ENCODE data around the gene WIPF1.
"Not testable (repeated sequence)": the region's sequence is repeated elsewhere in the genome, so short reads cannot be mapped to it uniquely, and the experiment has no call there.

The WIPF1 gene

DNA sequence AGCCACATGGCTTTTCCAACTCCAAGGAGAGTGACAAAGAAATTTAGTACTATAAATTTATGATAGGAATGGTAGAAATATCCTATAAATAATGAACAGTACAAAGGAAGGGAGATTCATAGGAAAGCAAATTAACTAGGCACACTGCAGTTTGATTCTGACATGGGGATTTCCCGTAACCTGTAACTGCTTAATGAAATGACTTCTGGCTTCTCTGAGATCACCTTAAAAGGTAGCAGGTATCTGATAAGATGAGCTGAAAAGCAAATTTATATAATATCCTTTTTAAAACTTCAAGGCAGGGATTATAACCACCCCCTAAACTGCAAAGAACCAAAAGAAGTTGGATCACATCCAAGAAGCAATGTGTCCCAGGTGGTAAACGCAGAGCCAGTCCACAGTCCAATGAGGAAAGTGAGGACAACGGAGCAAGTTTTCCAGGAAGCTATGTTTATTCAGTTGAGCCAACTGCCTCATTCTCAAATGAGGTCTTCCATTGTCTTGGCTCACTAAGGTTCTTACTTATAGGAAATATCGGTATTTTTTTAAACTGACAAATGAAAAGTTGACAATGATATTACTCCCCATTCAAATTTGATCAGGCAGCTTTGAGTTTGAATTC lies 43.0 kb downstream of the WIPF1 start:
- Histone ChIP-seq H3K4me3 (ENCODE audit: low read length in 2 of 2) (no peak overlapping the region), H3K9ac (ENCODE audit: low read length in 2 of 2) (no peak overlapping the region), H3K4me1 (ENCODE audit: control insufficient read depth, insufficient read depth, low read length) (no peaks in the 10 kb centered on the region), H3K9me3 (ENCODE audit: control insufficient read depth in 2 of 2, low read length in 2 of 2) (no peaks in the 10 kb centered on the region), H3K36me3 (ENCODE audit: control insufficient read depth in 2 of 2, insufficient read depth in 2 of 2, low read length in 2 of 2) (no peaks in the 10 kb centered on the region), H3K27me3 (ENCODE audit: control insufficient read depth in 1 of 2, insufficient read depth in 2 of 2, low read length in 2 of 2) (no peaks in the 10 kb centered on the region), H3K27ac (ENCODE audit: low read length) (no peak overlapping the region)

DNA sequence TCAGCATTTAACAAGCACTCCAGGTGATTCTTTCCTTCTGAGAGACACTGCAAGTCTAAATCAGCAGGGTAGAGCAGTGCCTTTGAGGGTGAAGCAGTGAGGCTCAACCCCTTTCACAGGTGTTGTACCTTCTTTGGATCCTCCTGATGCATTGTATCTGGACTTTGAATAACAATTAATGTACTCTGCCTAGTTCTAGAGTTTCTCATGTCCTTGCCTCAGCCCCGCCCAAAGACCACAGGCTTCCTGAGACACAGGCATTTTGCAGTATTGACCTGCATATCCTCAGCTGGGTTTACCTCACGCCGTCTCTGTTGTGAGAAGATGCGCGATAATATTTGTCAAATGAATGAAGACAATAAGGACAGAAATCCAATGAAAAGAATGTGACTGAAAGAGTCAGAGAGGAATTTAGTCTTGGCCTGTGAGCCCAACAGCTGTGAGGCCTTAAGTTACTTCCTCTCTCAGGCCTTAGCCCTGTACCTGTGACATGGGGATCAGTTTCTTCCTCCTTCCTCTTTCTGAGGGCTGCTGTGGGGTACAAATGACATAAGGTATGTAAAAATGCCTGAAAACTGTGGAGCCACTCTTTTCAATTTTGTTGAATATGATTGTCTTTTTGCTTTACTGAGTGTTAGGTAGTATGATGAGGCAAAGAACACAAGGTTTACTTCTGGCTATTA lies 43.7 kb downstream of the WIPF1 start:
- H3K9me3 ChIP-seq (ENCODE audit: control insufficient read depth in 2 of 2, low read length in 2 of 2) = no peaks in the 10 kb centered on the region
- no peak overlapping the region for H3K9ac ChIP-seq (ENCODE audit: low read length in 2 of 2)
- H3K4me3 ChIP-seq (ENCODE audit: low read length in 2 of 2) = no peak overlapping the region
- H3K4me1 ChIP-seq (ENCODE audit: control insufficient read depth, insufficient read depth, low read length) = no peaks in the 10 kb centered on the region
- no peaks in the 10 kb centered on the region for H3K27me3 ChIP-seq (ENCODE audit: control insufficient read depth in 1 of 2, insufficient read depth in 2 of 2, low read length in 2 of 2)
- H3K27ac ChIP-seq (ENCODE audit: low read length) = no peak overlapping the region
- no peaks in the 10 kb centered on the region for H3K36me3 ChIP-seq (ENCODE audit: control insufficient read depth in 2 of 2, insufficient read depth in 2 of 2, low read length in 2 of 2)

DNA sequence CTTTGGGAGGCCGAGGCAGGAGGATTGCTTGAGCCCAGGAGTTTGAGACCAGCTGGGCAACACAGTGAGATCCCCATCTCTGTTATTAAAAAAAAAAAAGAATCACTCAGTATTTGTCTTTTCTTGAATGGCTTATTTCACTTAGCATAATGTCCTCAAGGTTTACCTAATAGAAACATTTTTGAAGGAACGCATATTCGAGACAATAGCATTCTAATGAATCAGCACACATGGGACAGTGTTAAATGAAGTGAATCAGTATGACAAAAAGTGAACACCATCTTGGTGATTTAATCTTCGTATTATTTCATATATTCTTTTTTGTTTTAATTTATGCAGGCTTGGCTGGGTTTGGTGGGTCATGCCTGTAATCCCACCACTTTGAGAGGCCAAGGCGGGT lies 44.7 kb downstream of the WIPF1 start:
- Histone ChIP-seq H3K27me3 (ENCODE audit: control insufficient read depth in 1 of 2, insufficient read depth in 2 of 2, low read length in 2 of 2) (no peaks in the 10 kb centered on the region), H3K9ac (ENCODE audit: low read length in 2 of 2) (no peak overlapping the region), H3K27ac (ENCODE audit: low read length) (no peak overlapping the region), H3K4me3 (ENCODE audit: low read length in 2 of 2) (no peak overlapping the region), H3K36me3 (ENCODE audit: control insufficient read depth in 2 of 2, insufficient read depth in 2 of 2, low read length in 2 of 2) (no peaks in the 10 kb centered on the region), H3K9me3 (ENCODE audit: control insufficient read depth in 2 of 2, low read length in 2 of 2) (no peaks in the 10 kb centered on the region), H3K4me1 (ENCODE audit: control insufficient read depth, insufficient read depth, low read length) (no peaks in the 10 kb centered on the region)

DNA sequence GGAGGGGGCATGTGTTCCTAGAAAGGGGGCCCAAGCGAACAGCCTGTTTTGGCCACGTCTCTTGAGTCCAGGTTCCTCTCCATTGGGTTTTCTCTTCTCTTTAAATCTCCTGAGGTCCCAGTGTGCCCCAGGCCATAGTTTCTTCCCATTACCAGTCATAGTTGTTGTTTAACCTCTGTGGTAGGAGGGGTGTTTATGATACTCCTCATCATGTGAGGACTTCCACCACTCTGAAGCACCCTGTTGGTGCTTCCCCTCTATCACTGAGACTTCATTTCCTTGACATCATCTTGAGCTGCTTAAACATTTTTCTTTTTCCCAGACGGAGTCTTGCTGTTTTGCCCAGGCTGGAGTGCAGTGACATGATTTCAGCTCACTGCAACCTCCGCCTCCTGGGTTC lies 45.9 kb downstream of the WIPF1 start:
- Histone ChIP-seq H3K4me1 (ENCODE audit: control insufficient read depth, insufficient read depth, low read length) (no peaks in the 10 kb centered on the region), H3K9me3 (ENCODE audit: control insufficient read depth in 2 of 2, low read length in 2 of 2) (no peaks in the 10 kb centered on the region), H3K27me3 (ENCODE audit: control insufficient read depth in 1 of 2, insufficient read depth in 2 of 2, low read length in 2 of 2) (no peaks in the 10 kb centered on the region), H3K9ac (ENCODE audit: low read length in 2 of 2) (no peak overlapping the region), H3K4me3 (ENCODE audit: low read length in 2 of 2) (no peak overlapping the region), H3K36me3 (ENCODE audit: control insufficient read depth in 2 of 2, insufficient read depth in 2 of 2, low read length in 2 of 2) (no peaks in the 10 kb centered on the region), H3K27ac (ENCODE audit: low read length) (no peak overlapping the region)

DNA sequence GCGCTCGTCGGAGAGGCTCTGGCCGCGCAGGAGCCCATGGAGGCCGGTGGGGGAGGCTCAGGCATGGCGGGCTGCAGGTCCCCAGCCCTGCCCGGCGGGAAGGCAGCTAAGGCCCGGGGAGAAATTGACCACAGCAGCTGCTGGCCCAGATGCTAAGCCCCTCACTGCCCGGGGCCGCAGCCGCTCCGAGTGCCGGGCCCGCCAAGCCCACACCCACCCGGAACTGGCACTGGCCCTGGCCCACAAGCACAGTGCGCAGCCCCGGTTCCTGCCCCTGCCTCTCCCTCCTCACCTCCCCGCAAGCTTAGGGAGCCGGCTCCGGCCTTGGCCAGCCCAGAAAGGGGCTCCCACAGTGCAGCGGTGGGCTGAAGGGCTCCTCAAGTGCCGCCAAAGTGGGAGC lies 49.0 kb downstream of the WIPF1 start:
- not testable (repeated sequence) for H3K27me3 ChIP-seq (ENCODE audit: control insufficient read depth in 1 of 2, insufficient read depth in 2 of 2, low read length in 2 of 2); H3K9me3 ChIP-seq (ENCODE audit: control insufficient read depth in 2 of 2, low read length in 2 of 2); H3K4me1 ChIP-seq (ENCODE audit: control insufficient read depth, insufficient read depth, low read length); H3K4me3 ChIP-seq (ENCODE audit: low read length in 2 of 2); H3K9ac ChIP-seq (ENCODE audit: low read length in 2 of 2); H3K36me3 ChIP-seq (ENCODE audit: control insufficient read depth in 2 of 2, insufficient read depth in 2 of 2, low read length in 2 of 2); H3K27ac ChIP-seq (ENCODE audit: low read length)

DNA sequence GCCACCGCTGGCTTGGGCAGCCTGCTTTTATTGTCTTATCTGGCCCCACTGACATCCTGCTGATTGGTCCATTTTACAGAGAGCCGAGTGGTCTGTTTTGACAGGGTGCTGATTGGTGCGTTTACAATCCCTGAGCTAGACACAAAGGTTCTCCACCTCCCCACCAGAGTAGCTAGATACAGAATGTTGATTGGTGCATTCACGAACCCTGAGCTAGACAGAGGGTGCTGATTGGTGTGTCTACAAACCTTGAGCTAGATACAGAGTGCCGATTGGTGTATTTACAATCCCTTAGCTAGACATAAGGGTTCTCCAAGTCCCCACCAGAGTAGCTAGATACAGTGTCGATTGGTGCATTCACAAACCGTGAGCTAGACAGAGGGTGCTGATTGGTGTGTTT lies 49.6 kb downstream of the WIPF1 start:
- not testable (repeated sequence) for H3K4me3 ChIP-seq (ENCODE audit: low read length in 2 of 2); H3K4me1 ChIP-seq (ENCODE audit: control insufficient read depth, insufficient read depth, low read length); H3K9ac ChIP-seq (ENCODE audit: low read length in 2 of 2); H3K27me3 ChIP-seq (ENCODE audit: control insufficient read depth in 1 of 2, insufficient read depth in 2 of 2, low read length in 2 of 2); H3K9me3 ChIP-seq (ENCODE audit: control insufficient read depth in 2 of 2, low read length in 2 of 2); H3K36me3 ChIP-seq (ENCODE audit: control insufficient read depth in 2 of 2, insufficient read depth in 2 of 2, low read length in 2 of 2); H3K27ac ChIP-seq (ENCODE audit: low read length)

DNA sequence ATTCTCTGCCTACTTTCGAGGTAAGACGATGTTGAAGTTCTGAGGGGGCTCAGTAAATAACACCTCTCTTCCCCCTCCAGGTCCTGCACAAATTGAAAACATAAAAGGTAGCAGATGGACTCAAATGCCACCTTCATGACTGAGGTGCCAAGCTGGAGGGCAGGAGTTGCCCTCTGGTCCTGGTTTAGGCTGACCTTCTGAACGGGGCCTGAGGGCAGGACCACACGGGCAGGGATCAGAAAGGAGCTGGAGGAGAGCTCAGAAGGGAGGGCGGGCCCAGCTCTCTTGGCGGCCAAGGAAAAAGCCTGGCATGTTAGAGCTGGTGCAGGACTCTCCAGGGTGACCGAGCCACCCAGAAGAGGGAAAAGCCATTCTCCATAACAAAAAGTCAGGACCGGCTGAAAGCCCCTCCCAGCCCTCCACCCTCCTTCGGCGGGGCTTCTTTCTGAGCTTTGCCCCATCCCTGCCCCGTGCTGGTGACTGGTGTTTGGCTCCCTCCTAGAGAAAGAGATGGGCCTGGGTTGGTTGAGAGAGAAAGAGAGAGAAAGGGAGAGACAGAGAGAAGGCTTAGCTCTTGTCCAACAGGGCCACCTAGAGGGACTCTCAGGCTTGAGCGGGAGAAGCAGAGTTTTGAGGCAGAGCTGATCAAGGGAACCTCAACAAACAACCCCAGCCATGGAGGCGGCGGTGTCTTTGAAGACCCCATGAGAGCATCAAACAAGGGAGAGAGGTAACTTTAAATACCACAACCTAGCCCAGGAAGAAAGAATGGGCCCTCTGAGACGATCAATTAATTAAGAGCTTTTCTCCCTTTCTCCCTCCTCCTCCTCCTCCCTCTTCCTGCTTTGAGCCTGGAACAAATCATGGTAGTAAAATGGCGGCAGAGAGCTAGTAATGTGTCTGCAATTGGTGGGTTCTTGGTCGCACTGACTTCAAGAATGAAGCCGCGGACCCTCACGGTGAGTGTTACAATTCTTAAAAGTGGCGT lies 50.8 kb downstream of the WIPF1 start:
- Histone ChIP-seq H3K9ac (ENCODE audit: low read length in 2 of 2) (no peak overlapping the region), H3K4me3 (ENCODE audit: low read length in 2 of 2) (no peak overlapping the region), H3K9me3 (ENCODE audit: control insufficient read depth in 2 of 2, low read length in 2 of 2) (no peaks in the 10 kb centered on the region), H3K36me3 (ENCODE audit: control insufficient read depth in 2 of 2, insufficient read depth in 2 of 2, low read length in 2 of 2) (no peaks in the 10 kb centered on the region), H3K27ac (ENCODE audit: low read length) (no peak overlapping the region), H3K27me3 (ENCODE audit: control insufficient read depth in 1 of 2, insufficient read depth in 2 of 2, low read length in 2 of 2) (no peaks in the 10 kb centered on the region), H3K4me1 (ENCODE audit: control insufficient read depth, insufficient read depth, low read length) (no peaks in the 10 kb centered on the region)

DNA sequence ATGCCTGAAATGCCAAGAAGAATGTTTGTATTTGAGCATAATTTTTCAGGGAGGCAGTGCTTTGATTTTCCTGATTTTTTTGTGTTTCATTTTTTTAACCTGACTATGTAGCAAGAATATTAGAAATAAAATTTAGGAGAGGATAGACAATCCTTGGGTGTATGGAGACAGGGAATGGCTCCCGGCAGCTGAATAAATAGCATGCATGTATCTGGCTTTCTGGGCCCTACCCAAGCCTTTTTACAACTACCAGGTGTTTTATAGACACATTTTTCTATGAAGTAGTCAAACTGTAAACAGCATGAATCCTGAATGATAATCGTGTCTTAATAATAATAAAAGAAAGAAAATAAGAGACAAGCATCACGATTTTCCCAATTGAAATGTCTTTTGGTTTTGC lies 52.4 kb downstream of the WIPF1 start:
- H3K27ac ChIP-seq (ENCODE audit: low read length) = no peak overlapping the region
- no peaks in the 10 kb centered on the region for H3K4me1 ChIP-seq (ENCODE audit: control insufficient read depth, insufficient read depth, low read length)
- no peaks in the 10 kb centered on the region for H3K36me3 ChIP-seq (ENCODE audit: control insufficient read depth in 2 of 2, insufficient read depth in 2 of 2, low read length in 2 of 2)
- H3K9me3 ChIP-seq (ENCODE audit: control insufficient read depth in 2 of 2, low read length in 2 of 2) = no peaks in the 10 kb centered on the region
- no peaks in the 10 kb centered on the region for H3K27me3 ChIP-seq (ENCODE audit: control insufficient read depth in 1 of 2, insufficient read depth in 2 of 2, low read length in 2 of 2)
- no peak overlapping the region for H3K9ac ChIP-seq (ENCODE audit: low read length in 2 of 2)
- H3K4me3 ChIP-seq (ENCODE audit: low read length in 2 of 2) = no peak overlapping the region

DNA sequence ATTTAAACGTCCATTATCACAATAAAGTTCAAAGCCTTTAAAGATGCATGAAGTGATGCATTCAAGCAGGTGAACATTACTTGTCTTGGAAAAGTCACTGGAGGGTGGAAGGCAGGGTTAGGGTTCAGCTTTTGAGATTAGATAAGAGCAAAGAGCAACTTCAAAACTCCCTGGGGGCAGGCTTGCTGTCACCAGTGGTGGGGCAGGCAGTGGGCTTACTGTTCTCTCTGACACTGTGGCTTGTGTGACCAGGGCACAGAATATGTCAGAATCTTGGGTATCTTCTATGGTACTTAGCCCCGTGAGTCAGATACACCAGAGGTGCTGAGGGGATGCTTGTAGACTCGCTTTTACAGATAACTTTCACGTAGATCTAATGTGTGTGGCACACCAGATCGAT lies 52.8 kb downstream of the WIPF1 start:
- H3K9me3 ChIP-seq (ENCODE audit: control insufficient read depth in 2 of 2, low read length in 2 of 2) = no peaks in the 10 kb centered on the region
- H3K27ac ChIP-seq (ENCODE audit: low read length) = no peak overlapping the region
- no peaks in the 10 kb centered on the region for H3K4me1 ChIP-seq (ENCODE audit: control insufficient read depth, insufficient read depth, low read length)
- H3K36me3 ChIP-seq (ENCODE audit: control insufficient read depth in 2 of 2, insufficient read depth in 2 of 2, low read length in 2 of 2) = no peaks in the 10 kb centered on the region
- no peak overlapping the region for H3K9ac ChIP-seq (ENCODE audit: low read length in 2 of 2)
- H3K4me3 ChIP-seq (ENCODE audit: low read length in 2 of 2) = no peak overlapping the region
- no peaks in the 10 kb centered on the region for H3K27me3 ChIP-seq (ENCODE audit: control insufficient read depth in 1 of 2, insufficient read depth in 2 of 2, low read length in 2 of 2)

DNA sequence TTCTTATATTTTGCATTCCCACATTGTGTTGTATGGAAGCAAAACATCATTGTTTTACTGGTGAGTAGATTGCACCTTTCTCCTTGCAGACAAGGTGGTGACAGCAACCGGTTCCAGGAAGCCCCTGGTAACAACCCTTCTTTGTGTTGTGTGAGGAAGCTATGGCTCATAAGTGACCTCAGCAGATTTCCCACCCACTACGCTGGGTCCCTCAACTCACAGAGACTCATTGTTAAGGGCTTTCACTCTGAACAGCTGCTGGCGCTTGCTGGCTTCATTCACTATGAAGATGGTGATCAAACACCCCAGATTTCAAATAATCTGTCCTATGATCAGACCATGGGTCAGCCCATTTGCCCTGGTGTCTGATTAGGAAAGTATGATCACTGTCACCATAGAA lies 53.4 kb downstream of the WIPF1 start:
- no peaks in the 10 kb centered on the region for H3K9me3 ChIP-seq (ENCODE audit: control insufficient read depth in 2 of 2, low read length in 2 of 2)
- no peaks in the 10 kb centered on the region for H3K4me1 ChIP-seq (ENCODE audit: control insufficient read depth, insufficient read depth, low read length)
- no peak overlapping the region for H3K4me3 ChIP-seq (ENCODE audit: low read length in 2 of 2)
- no peak overlapping the region for H3K9ac ChIP-seq (ENCODE audit: low read length in 2 of 2)
- no peak overlapping the region for H3K27ac ChIP-seq (ENCODE audit: low read length)
- no peaks in the 10 kb centered on the region for H3K27me3 ChIP-seq (ENCODE audit: control insufficient read depth in 1 of 2, insufficient read depth in 2 of 2, low read length in 2 of 2)
- H3K36me3 ChIP-seq (ENCODE audit: control insufficient read depth in 2 of 2, insufficient read depth in 2 of 2, low read length in 2 of 2) = no peaks in the 10 kb centered on the region
